ENCODE data around the gene USH1G. TPM values are rescaled to one million over a fixed set of nuclear protein-coding genes. Genes with fewer than 3 reads are reported as not detected.
"Not testable (repeated sequence)": the region's sequence is repeated elsewhere in the genome, so short reads cannot be mapped to it uniquely, and the experiment has no call there.

The USH1G gene
- total RNA-seq, 1 donor from 2014 or later = not detected

GRCh38 chr17:74877592-74878548 is 45.2 kb downstream of the USH1G start:
- intact Hi-C loops (cut with micrococcal nuclease) = no loop called here

GRCh38 chr17:74875977-74876593 is 47.0 kb downstream of the USH1G start:
- intact Hi-C loops (cut with micrococcal nuclease) = no loop called here

GRCh38 chr17:74875155-74875976 is 47.7 kb downstream of the USH1G start:
- intact Hi-C loops (cut with micrococcal nuclease) = no loop called here

- intact Hi-C loops (cut with micrococcal nuclease) = no loop called here
Measured at GRCh38 chr17:74874615-74875037, 48.4 kb downstream of the USH1G start.

- intact Hi-C loops (cut with micrococcal nuclease) = loop anchor here (1.0 to 2.0 kb wide), 4 partner anchors 22 to 415 kb away; partner anchors contain the start of genes NHERF1 and SLC25A19
Measured at GRCh38 chr17:74873874-74874614, 49.0 kb downstream of the USH1G start.

- intact Hi-C loops (cut with micrococcal nuclease) = loop anchor here (1.0 to 2.0 kb wide), 4 partner anchors 21 to 416 kb away; partner anchors contain the start of genes NHERF1 and SLC25A19
Measured at GRCh38 chr17:74873037-74873873, 49.8 kb downstream of the USH1G start.

- intact Hi-C loops (cut with micrococcal nuclease) = loop anchor here (1.0 to 2.0 kb wide), 4 partner anchors 20 to 416 kb away; partner anchors contain the start of genes NHERF1 and SLC25A19
Measured at GRCh38 chr17:74872313-74873036, 50.6 kb downstream of the USH1G start, which contains the start of gene FDXR. Gene FDXR (minus strand): TSS chr17:74872994. CDS start chr17:74872944, 50 bp downstream.

GRCh38 chr17:74871356-74872076 is 51.5 kb downstream of the USH1G start:
- intact Hi-C loops (cut with micrococcal nuclease) = loop anchor here (2.0 kb wide), 1 partner anchor 417 kb away; the partner anchor contains the start of gene SLC25A19

- intact Hi-C loops (cut with micrococcal nuclease) = no loop called here
Measured at GRCh38 chr17:74870512-74870911, 52.5 kb downstream of the USH1G start.

- intact Hi-C loops (cut with micrococcal nuclease) = not testable (repeated sequence)
Measured at GRCh38 chr17:74870028-74870427, 53.0 kb downstream of the USH1G start.

GRCh38 chr17:74868908-74869255 is 54.2 kb downstream of the USH1G start:
- intact Hi-C loops (cut with micrococcal nuclease) = no loop called here

GRCh38 chr17:74868251-74868907 is 54.7 kb downstream of the USH1G start:
- intact Hi-C loops (cut with micrococcal nuclease) = no loop called here

GRCh38 chr17:74866198-74866835 is 56.7 kb downstream of the USH1G start:
- intact Hi-C loops (cut with micrococcal nuclease) = no loop called here
